BJ (cell line): ENCODE measurements around the gene ICA1. TPM values are rescaled to one million over a fixed set of nuclear protein-coding genes. Genes with fewer than 3 reads are reported as not detected.

Experiments used
- CTCF ChIA-PET: fragments of 350-600 bp; formaldehyde crosslinking; extraction: SDS; loops from one replicate; lab custom pipeline; 2021; ENCODE audit warnings: antibody characterized with exemption, inconsistent platforms; lab: Yijun Ruan, JAX
- POLR2A ChIA-PET: fragments of 300-600 bp; sonication (Branson Sonifier 250); formaldehyde crosslinking; extraction: SDS; loops from one replicate; lab custom pipeline; 2021; ENCODE audit warnings: antibody characterized with exemption; lab: Charles Lee
- DNase-seq: peaks from one replicate; pipeline ENCODE4 v3.0.0-alpha.2; 2011; ENCODE audit warnings: low read depth
- H3K27me3 ChIP-seq: 2 replicates; pipeline ENCODE4 v1.6.0; 2011; ENCODE audit warnings: low read length; ENCODE audit not compliant: control insufficient read depth, insufficient read depth
- H3K36me3 ChIP-seq: 2 replicates; pipeline ENCODE4 v1.5.1; 2011; ENCODE audit warnings: low read length; ENCODE audit not compliant: control insufficient read depth, insufficient read depth
- H3K4me3 ChIP-seq: 2 replicates; pipeline ENCODE4 v1.5.1; 2011; ENCODE audit warnings: low read depth, mild to moderate bottlenecking, control low read depth, low read length
- CTCF ChIP-seq: IDR thresholded peaks from 2 replicates; pipeline ENCODE4 v1.5.1; 2011; ENCODE audit warnings: low read depth, mild to moderate bottlenecking, control low read depth, inconsistent platforms, low read length, moderate library complexity; ENCODE audit not compliant: insufficient read depth
- polyA plus RNA-seq: library from polyadenylated mRNA; depleted of rRNA; stranded (reverse); fragments of >200 nt; gene quantifications from 2 replicates; pipeline ENCODE4 v1.2.3, GENCODE V29; 2011

Gene ICA1
- polyA plus RNA-seq, 1 experiment: 0.15 TPM

- no peak overlapping the region for H3K4me3 ChIP-seq
- no peaks in the 10 kb centered on the region for H3K27me3 ChIP-seq
- DNase-seq: no peak
- no peak for TF ChIP-seq CTCF
- ChIA-PET POLR2A (interaction anchor here (0.7 kb wide), 1 partner anchor 307 kb away, joined by 4 read pairs; no protein-coding TSS in a partner anchor), CTCF (no interaction called here)
- 0 out of 2 replicates have a peak, but pooled peaks cover 1% of the 10 kb centered on the region for H3K36me3 ChIP-seq
Observed at GRCh38 chr7:8070451-8071180, 191.4 kb downstream of the ICA1 start.

GRCh38 chr7:8068892-8069686 lies 192.9 kb downstream of the ICA1 start:
- H3K4me3 ChIP-seq: no peak overlapping the region
- 0 out of 2 replicates have a peak, but pooled peaks cover 1% of the 10 kb centered on the region for H3K36me3 ChIP-seq
- no peaks in the 10 kb centered on the region for H3K27me3 ChIP-seq
- no peak for DNase-seq
- ChIA-PET POLR2A (no interaction called here), CTCF (no interaction called here)
- TF ChIP-seq CTCF: no peak

GRCh38 chr7:8065356-8065813 lies 196.6 kb downstream of the ICA1 start:
- TF ChIP-seq CTCF: no peak
- H3K36me3 ChIP-seq: 0 out of 2 replicates have a peak, but pooled peaks cover 1% of the 10 kb centered on the region
- no peak overlapping the region for H3K4me3 ChIP-seq
- no peaks in the 10 kb centered on the region for H3K27me3 ChIP-seq
- DNase-seq: peak; percentile 24
- POLR2A ChIA-PET: no interaction called here
- CTCF ChIA-PET: interaction anchor here (1.6 kb wide), 1 partner anchor 12 kb away, joined by 3 read pairs; no protein-coding TSS in a partner anchor

GRCh38 chr7:8064828-8065227 lies 197.1 kb downstream of the ICA1 start:
- no peak overlapping the region for H3K4me3 ChIP-seq

More at GRCh38 chr7:8064828-8065227, 197.1 kb downstream of the ICA1 start:
- DNase-seq: no peak
- ChIA-PET POLR2A (no interaction called here), CTCF (interaction anchor here (1.6 kb wide), 1 partner anchor 12 kb away, joined by 3 read pairs; no protein-coding TSS in a partner anchor)
- H3K36me3 ChIP-seq: 0 out of 2 replicates have a peak, but pooled peaks cover 1% of the 10 kb centered on the region
- no peaks in the 10 kb centered on the region for H3K27me3 ChIP-seq
- no peak for TF ChIP-seq CTCF
